Subcutaneous abdominal adipose tissue (tissue), 5 donors: ENCODE measurements around the gene PLEKHH2.

ENCODE experiments used
- H3K27ac ChIP-seq: one replicate; pipeline ENCODE4 v1.7.0; 2013; ENCODE audit warnings: low read depth, mild to moderate bottlenecking, inconsistent platforms, low read length, moderate library complexity
- H3K27me3 ChIP-seq, 5 donors: one replicate each; pipeline ENCODE4 v1.7.0; 2013; ENCODE audit warnings: low read length in 5 of 5, inconsistent platforms in 1 of 5; ENCODE audit not compliant: control insufficient read depth in 5 of 5, insufficient read depth in 4 of 5
- H3K36me3 ChIP-seq, 5 donors: one replicate each; pipeline ENCODE4 v1.7.0; 2013; ENCODE audit warnings: low read length in 5 of 5; ENCODE audit not compliant: control insufficient read depth in 5 of 5, insufficient read depth in 5 of 5
- H3K4me1 ChIP-seq, 5 donors: one replicate each; pipeline ENCODE4 v1.7.0; 2013; ENCODE audit warnings: low read length in 5 of 5, mild to moderate bottlenecking in 3 of 5, moderate library complexity in 1 of 5; ENCODE audit not compliant: control insufficient read depth in 5 of 5, insufficient read depth in 5 of 5
- H3K4me3 ChIP-seq, 5 donors: one replicate each; pipeline ENCODE4 v1.7.0; 2013; ENCODE audit warnings: low read length in 5 of 5, low read depth in 1 of 5
- H3K9ac ChIP-seq, 5 donors: one replicate each; pipeline ENCODE4 v1.7.0; 2013; ENCODE audit warnings: low read length in 5 of 5, mild to moderate bottlenecking in 4 of 5, moderate library complexity in 3 of 5
- H3K9me3 ChIP-seq, 5 donors: one replicate each; pipeline ENCODE4 v1.7.0; 2013; ENCODE audit warnings: low read length in 5 of 5; ENCODE audit not compliant: control insufficient read depth in 5 of 5
- donor health status: healthy.
- donor health status: healthy.
- donor health status: healthy.
- donor health status: healthy.
- donor health status: healthy.

Gene PLEKHH2

DNA sequence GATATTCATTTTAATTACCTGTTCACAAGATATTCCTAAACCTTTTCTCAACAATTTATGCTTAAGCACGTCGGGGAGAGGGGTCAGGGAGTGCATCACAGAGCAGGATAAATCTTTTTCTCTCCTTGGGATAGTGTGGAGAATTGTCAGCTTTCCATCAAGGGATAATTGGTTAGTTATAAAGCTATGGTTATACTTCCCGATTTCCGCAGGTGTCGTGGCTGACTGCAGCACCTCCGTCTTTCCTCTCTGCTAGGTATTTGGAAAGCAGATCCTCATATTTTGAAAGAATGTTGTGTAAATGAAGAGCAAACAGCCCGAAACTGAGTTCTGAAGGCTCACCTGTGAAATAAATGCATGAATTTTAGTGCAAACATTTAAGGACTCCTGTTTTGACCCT, 137.6 kb downstream of the PLEKHH2 start:
- H3K27me3 ChIP-seq: no peaks in the 10 kb centered on the region
- peak overlapping the region; percentile 81 for H3K27ac ChIP-seq
- H3K4me1 ChIP-seq: peaks cover 0 to 11% (median 8%) of the 10 kb centered on the region in 5 donors
- H3K4me3 ChIP-seq: peak overlapping the region; percentile 93 to 99 (median 94)
- H3K9me3 ChIP-seq: no peaks in the 10 kb centered on the region
- peaks cover 5 to 18% (median 8%) of the 10 kb centered on the region in 5 donors for H3K36me3 ChIP-seq
- peak overlapping the region; percentile 87 to 98 (median 91) for H3K9ac ChIP-seq

DNA sequence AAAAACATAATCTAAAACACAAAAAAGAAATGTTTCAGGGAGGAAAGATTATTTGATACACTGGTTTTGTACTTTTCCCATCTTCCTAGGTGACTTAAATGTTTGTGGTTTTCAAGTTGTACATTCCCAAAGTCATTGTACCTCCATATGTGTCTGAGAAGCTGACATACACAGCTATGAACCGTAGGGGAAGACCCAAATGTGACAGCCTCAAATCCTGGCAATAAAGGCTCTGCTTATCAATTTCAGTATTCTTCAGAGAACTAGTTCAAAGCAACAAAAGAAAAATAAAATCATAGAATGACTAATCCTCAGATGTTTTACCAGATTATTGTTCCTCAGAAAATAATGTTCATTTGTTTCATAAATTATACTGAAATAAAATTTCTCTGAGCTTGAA, 139.3 kb downstream of the PLEKHH2 start:
- Histone ChIP-seq H3K9ac (peak overlapping the region in 1 of 5 donors; percentile 7), H3K4me3 (no peak overlapping the region), H3K27me3 (no peaks in the 10 kb centered on the region), H3K36me3 (peaks cover 5 to 21% (median 8%) of the 10 kb centered on the region in 5 donors), H3K27ac (no peak overlapping the region), H3K9me3 (no peaks in the 10 kb centered on the region), H3K4me1 (peaks cover 0 to 11% (median 8%) of the 10 kb centered on the region in 5 donors)

GRCh38 chr2:43777306-43777926, 140.4 kb downstream of the PLEKHH2 start:
- Histone ChIP-seq H3K9ac (no peak overlapping the region), H3K36me3 (peaks cover 5 to 21% (median 8%) of the 10 kb centered on the region in 5 donors), H3K27ac (no peak overlapping the region), H3K4me1 (peaks cover 0 to 11% (median 8%) of the 10 kb centered on the region in 5 donors), H3K9me3 (no peaks in the 10 kb centered on the region), H3K27me3 (no peaks in the 10 kb centered on the region), H3K4me3 (no peak overlapping the region)

DNA sequence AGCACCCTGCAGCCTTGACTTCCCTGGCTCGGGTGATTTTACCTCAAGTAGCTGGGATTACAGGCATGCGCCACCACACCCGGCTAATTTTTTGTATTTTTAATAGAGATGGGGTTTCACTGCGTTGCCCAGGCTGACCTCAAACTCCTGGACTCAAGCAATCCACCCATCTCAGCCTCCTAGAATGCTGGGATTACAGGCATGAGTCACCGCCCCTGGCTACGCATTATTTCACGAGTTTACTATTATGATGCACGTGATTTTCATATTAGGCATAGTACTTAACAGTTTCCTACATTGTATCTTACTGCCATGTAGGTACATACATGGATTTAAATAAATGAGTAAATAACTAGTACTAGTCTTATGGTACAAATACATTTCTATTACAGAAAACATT, 141.2 kb downstream of the PLEKHH2 start:
- Histone ChIP-seq H3K27ac (no peak overlapping the region), H3K4me1 (peaks cover 0 to 11% (median 8%) of the 10 kb centered on the region in 5 donors), H3K9me3 (no peaks in the 10 kb centered on the region), H3K9ac (no peak overlapping the region), H3K36me3 (peaks cover 5 to 21% (median 8%) of the 10 kb centered on the region in 5 donors), H3K27me3 (no peaks in the 10 kb centered on the region), H3K4me3 (no peak overlapping the region)

GRCh38 chr2:43787895-43788294, 150.8 kb downstream of the PLEKHH2 start:
- peaks cover 11 to 20% (median 14%) of the 10 kb centered on the region in 5 donors for H3K36me3 ChIP-seq
- H3K9me3 ChIP-seq: no peaks in the 10 kb centered on the region
- no peak overlapping the region for H3K4me3 ChIP-seq
- H3K27me3 ChIP-seq: no peaks in the 10 kb centered on the region
- H3K4me1 ChIP-seq: peaks cover 0 to 16% (median 5%) of the 10 kb centered on the region in 5 donors
- H3K27ac ChIP-seq: no peak overlapping the region
- no peak overlapping the region for H3K9ac ChIP-seq

DNA sequence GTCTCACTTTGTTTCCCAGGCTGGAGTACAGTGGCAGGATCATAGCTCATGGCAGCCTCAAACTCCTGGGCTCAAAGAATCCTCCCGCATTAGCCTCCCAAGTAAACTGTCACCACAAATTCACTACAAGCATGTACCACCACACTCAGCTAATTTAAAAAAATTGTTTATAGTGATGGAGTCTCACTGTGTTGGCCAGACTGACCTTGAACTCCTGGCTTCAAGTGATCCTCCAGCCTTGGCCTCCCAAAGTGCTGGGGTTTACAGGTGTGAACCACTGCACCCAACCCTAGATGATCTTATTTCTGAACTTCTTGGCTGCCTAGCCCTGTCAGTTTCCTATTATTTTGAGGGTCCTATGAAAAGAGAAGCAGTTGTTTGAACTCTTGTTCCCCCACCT, 151.6 kb downstream of the PLEKHH2 start:
- Histone ChIP-seq H3K27ac (no peak overlapping the region), H3K27me3 (no peaks in the 10 kb centered on the region), H3K9ac (no peak overlapping the region), H3K4me1 (peaks cover 0 to 16% (median 5%) of the 10 kb centered on the region in 5 donors), H3K4me3 (no peak overlapping the region), H3K9me3 (no peaks in the 10 kb centered on the region), H3K36me3 (peaks cover 11 to 23% (median 15%) of the 10 kb centered on the region in 5 donors)

DNA sequence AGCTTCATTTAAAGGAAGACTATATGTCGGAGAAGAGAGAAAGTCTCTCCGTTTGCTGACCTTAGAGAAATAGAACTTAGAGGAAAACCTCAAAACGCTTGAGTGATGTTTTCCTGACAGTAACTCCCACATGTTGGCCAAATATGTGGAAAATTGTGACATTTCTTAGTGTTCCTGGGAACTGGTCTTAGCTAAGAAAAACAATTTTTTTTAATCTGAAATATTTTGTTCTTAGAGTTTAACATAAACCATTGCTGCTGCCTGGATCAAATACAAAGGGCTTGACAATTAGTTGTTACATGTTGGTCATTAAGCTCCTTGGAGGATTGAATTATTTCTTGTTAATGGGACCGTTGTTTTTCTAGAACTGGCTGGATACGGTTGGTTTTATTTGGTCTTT, 153.1 kb downstream of the PLEKHH2 start:
- Histone ChIP-seq H3K27me3 (no peaks in the 10 kb centered on the region), H3K4me1 (peaks cover 0 to 16% (median 5%) of the 10 kb centered on the region in 5 donors), H3K36me3 (peaks cover 11 to 33% (median 14%) of the 10 kb centered on the region in 5 donors), H3K9ac (peak overlapping the region in 1 of 5 donors; percentile 72), H3K27ac (peak overlapping the region; percentile 75), H3K9me3 (no peaks in the 10 kb centered on the region), H3K4me3 (no peak overlapping the region)

- Histone ChIP-seq H3K9me3 (no peaks in the 10 kb centered on the region), H3K27ac (peak overlapping the region; percentile 75), H3K36me3 (peaks cover 8 to 33% (median 15%) of the 10 kb centered on the region in 5 donors), H3K27me3 (no peaks in the 10 kb centered on the region), H3K9ac (no peak overlapping the region), H3K4me3 (no peak overlapping the region), H3K4me1 (peaks cover 0 to 16% (median 5%) of the 10 kb centered on the region in 5 donors)
Measured at GRCh38 chr2:43791035-43791765, 154.1 kb downstream of the PLEKHH2 start.

DNA sequence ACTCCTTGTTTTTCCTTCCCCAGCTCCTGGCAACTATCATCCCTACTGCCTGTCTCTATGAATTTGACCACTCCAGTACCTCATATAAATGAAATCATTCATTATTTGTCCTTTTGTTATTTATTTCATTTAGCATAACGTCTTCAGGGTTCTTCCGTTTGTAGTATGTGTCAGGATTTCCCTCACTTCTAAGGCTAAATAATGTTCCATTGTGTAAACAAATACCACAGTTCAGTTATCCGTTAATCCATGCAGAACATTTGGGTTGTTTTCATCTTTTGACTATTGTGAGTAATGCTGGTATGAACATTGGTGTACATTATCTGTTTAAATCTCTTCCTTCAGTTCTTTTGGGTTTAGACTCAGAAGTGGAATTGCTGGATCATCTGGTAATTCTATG, 155.6 kb downstream of the PLEKHH2 start:
- Histone ChIP-seq H3K4me1 (peaks cover 0 to 16% (median 5%) of the 10 kb centered on the region in 5 donors), H3K4me3 (no peak overlapping the region), H3K36me3 (peaks cover 8 to 34% (median 11%) of the 10 kb centered on the region in 5 donors), H3K27me3 (no peaks in the 10 kb centered on the region), H3K27ac (no peak overlapping the region), H3K9ac (no peak overlapping the region), H3K9me3 (no peaks in the 10 kb centered on the region)

DNA sequence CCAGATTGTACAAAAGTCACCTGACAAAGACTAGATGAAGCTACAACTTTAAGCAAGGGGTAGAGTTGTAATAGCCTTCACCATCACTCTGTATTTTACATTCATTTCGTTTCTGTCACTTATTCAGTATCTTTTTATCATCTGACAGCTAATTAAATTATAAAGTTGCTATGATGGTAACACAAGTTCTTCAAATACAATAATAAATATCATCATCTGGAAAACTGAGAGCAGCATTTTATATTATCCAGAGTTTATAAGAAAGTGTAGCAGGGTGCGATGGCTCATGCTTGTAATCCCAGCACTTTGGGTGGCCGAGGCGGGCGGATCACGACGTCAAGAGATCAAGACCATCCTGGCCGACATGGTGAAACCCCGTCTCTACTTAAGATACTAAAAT, 157.9 kb downstream of the PLEKHH2 start:
- no peaks in the 10 kb centered on the region for H3K27me3 ChIP-seq
- H3K9me3 ChIP-seq: no peaks in the 10 kb centered on the region
- H3K36me3 ChIP-seq: peaks cover 2 to 23% (median 11%) of the 10 kb centered on the region in 5 donors
- H3K4me1 ChIP-seq: peaks cover 0 to 10% (median 5%) of the 10 kb centered on the region in 5 donors
- H3K4me3 ChIP-seq: no peak overlapping the region
- H3K9ac ChIP-seq: no peak overlapping the region
- H3K27ac ChIP-seq: no peak overlapping the region
